Effector memory CD4-positive, alpha-beta T cell (primary cell): Measurements from ENCODE around the gene UBE3B.

Source experiments
- DNase-seq, 3 donors: peaks; one replicate each; pipeline ENCODE4 v3.0.0-alpha.2; 2020
- H3K27ac ChIP-seq: 2 replicates; pipeline ENCODE4 v1.7.0; 2013; ENCODE audit warnings: mild to moderate bottlenecking, low read length, moderate library complexity; ENCODE audit not compliant: insufficient read depth, poor library complexity, severe bottlenecking
- H3K27me3 ChIP-seq: replicated peaks from 2 replicates; pipeline ENCODE4 v1.7.0; 2013; ENCODE audit warnings: mild to moderate bottlenecking, low read length; ENCODE audit not compliant: insufficient read depth, control insufficient read depth, poor library complexity, severe bottlenecking
- H3K36me3 ChIP-seq: 2 replicates; pipeline ENCODE4 v1.7.0; 2013; ENCODE audit warnings: mild to moderate bottlenecking, low read length, moderate library complexity; ENCODE audit not compliant: control insufficient read depth, insufficient read depth
- H3K4me1 ChIP-seq: 2 replicates; pipeline ENCODE4 v1.7.0; 2013; ENCODE audit warnings: low read length, mild to moderate bottlenecking; ENCODE audit not compliant: control insufficient read depth, insufficient read depth, poor library complexity, severe bottlenecking
- H3K4me3 ChIP-seq: 2 replicates; pipeline ENCODE4 v1.7.0; 2013; ENCODE audit warnings: low read length, low read depth, mild to moderate bottlenecking; ENCODE audit not compliant: insufficient read depth, poor library complexity, severe bottlenecking
- H3K9me3 ChIP-seq: 2 replicates; pipeline ENCODE4 v1.7.0; 2013; ENCODE audit warnings: mild to moderate bottlenecking, low read length, moderate library complexity; ENCODE audit not compliant: control insufficient read depth

Gene UBE3B

DNA sequence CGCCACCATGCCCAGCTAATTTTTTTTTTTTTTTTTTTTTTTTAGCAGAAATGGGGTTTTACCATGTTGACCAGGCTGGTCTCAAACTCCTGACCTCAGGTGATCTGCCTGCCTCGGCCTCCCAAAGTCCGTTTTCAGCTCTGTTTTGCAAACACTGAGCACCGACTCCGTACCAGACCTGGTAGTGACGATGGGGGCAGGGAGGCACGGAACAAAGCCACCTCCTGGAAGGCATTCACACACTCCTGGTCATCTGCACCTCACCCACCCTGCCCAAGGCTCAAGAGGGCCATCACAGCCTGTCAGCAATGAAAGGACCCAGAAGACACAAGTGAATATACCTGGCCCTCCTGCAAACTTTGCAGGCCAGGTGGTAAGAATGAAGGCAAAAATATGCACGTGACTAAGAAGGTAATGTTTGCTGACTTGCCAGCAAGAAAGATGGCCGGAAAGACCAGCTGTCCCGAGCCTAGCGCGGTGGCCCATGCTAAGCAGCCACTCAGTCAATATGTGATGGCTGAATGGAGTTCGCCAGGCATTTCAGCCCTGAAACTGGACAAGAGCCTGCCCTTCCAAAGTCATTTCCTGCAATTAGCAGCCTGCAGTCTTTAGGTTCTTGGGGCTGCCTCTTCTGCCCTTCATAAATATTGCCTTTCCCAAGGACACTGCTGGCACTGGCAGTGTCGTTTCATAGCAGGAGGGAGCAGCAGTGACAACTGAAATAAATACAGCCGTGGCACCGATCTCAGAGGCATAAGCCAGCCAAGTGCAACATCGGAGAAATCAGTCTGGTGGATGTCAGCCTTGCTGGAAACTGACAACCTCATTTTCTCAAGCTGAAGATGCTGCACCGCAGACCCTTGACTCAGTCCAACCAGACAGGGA is 78.2 kb downstream of the UBE3B start:
- H3K9me3 ChIP-seq: no peaks in the 10 kb centered on the region
- DNase-seq: no peak
- no peak overlapping the region for H3K4me3 ChIP-seq
- no peaks in the 10 kb centered on the region for H3K36me3 ChIP-seq
- H3K4me1 ChIP-seq: no peaks in the 10 kb centered on the region
- H3K27ac ChIP-seq: no peak overlapping the region
- H3K27me3 ChIP-seq: no peaks in the 10 kb centered on the region

DNA sequence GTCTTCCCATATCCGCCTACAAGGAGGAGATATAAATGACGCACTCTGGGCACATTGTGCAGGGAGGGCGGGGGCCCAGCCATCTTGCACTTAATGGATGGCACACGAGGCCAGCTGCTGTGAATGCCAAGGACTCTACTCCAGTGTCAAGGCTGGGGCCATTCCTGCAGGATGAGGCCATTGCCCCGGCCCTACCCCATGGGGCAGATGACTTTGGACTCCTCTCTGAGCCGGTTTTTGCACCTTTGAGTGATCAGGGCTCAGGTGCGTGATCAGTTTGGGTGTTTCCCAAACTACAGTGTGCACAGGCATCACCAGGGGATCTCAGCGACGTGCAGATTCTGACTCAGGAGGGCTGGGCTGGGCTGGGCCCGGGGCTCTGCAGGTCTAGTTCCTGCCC is 79.8 kb downstream of the UBE3B start:
- no peaks in the 10 kb centered on the region for H3K4me1 ChIP-seq
- no peak overlapping the region for H3K4me3 ChIP-seq
- H3K36me3 ChIP-seq: no peaks in the 10 kb centered on the region
- H3K9me3 ChIP-seq: no peaks in the 10 kb centered on the region
- no peak overlapping the region for H3K27ac ChIP-seq
- no peaks in the 10 kb centered on the region for H3K27me3 ChIP-seq
- no peak for DNase-seq

DNA sequence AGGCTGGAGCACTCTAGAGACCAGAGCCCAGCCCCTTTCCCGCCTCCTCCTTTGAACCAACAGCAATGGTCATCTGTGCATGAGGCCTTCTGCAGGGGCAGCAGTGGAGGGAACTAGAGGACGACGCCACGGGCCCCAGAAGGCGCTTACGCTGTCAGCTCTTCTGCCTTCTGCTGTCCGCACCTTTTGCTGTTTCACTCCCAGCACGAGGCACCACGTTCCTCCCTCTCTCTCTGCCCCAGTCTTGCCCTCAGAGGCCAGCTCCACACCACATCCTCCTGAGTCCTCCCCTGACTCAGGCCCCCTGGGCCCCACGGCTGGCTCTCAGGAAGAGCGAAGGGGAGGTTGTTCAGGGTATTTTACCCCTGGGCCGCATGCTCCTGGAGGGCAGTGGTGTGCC is 80.4 kb downstream of the UBE3B start:
- Histone ChIP-seq H3K4me3 (no peak overlapping the region), H3K36me3 (no peaks in the 10 kb centered on the region), H3K9me3 (no peaks in the 10 kb centered on the region), H3K4me1 (no peaks in the 10 kb centered on the region), H3K27ac (no peak overlapping the region), H3K27me3 (no peaks in the 10 kb centered on the region)
- DNase-seq: no peak

- no peaks in the 10 kb centered on the region for H3K9me3 ChIP-seq
- no peak for DNase-seq
- H3K27ac ChIP-seq: no peak overlapping the region
- no peaks in the 10 kb centered on the region for H3K36me3 ChIP-seq
- no peaks in the 10 kb centered on the region for H3K27me3 ChIP-seq
- H3K4me3 ChIP-seq: no peak overlapping the region
- no peaks in the 10 kb centered on the region for H3K4me1 ChIP-seq
These were observed 81.2 kb downstream of the UBE3B start for GRCh38 chr12:109558374-109559199.

- Histone ChIP-seq H3K27ac (no peak overlapping the region), H3K36me3 (no peaks in the 10 kb centered on the region), H3K4me3 (no peak overlapping the region), H3K4me1 (no peaks in the 10 kb centered on the region), H3K9me3 (no peaks in the 10 kb centered on the region), H3K27me3 (no peaks in the 10 kb centered on the region)
- no peak for DNase-seq
These were observed 81.7 kb downstream of the UBE3B start for GRCh38 chr12:109559200-109559505.

DNA sequence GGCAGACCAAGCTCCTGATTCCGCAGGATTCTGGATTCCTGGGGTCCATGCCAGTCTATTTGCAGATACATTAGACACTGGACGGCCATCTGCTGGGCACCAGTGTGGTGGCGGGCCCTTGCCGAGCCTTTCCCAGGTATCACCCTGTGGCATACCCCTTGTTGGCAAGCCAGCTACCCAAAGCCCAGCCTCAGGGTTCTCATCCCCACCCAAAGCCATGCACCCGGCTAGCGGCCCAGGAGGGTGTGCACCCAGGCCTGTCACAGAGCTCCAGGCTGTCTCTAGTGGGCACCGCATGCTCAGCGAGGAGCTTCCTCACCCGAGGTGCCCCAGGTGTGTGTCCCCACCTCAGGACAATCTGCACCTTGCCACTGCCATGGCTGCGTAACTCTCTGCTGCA is 82.2 kb downstream of the UBE3B start:
- no peaks in the 10 kb centered on the region for H3K9me3 ChIP-seq
- no peak overlapping the region for H3K4me3 ChIP-seq
- H3K36me3 ChIP-seq: no peaks in the 10 kb centered on the region
- no peak overlapping the region for H3K27ac ChIP-seq
- H3K4me1 ChIP-seq: no peaks in the 10 kb centered on the region
- no peak for DNase-seq
- H3K27me3 ChIP-seq: no peaks in the 10 kb centered on the region

- no peak overlapping the region for H3K27ac ChIP-seq
- H3K9me3 ChIP-seq: no peaks in the 10 kb centered on the region
- H3K27me3 ChIP-seq: no peaks in the 10 kb centered on the region
- no peak for DNase-seq
- no peak overlapping the region for H3K4me3 ChIP-seq
- H3K4me1 ChIP-seq: no peaks in the 10 kb centered on the region
- peaks cover 4% of the 10 kb centered on the region for H3K36me3 ChIP-seq
These were observed 83.7 kb downstream of the UBE3B start for GRCh38 chr12:109560867-109561710.

DNA sequence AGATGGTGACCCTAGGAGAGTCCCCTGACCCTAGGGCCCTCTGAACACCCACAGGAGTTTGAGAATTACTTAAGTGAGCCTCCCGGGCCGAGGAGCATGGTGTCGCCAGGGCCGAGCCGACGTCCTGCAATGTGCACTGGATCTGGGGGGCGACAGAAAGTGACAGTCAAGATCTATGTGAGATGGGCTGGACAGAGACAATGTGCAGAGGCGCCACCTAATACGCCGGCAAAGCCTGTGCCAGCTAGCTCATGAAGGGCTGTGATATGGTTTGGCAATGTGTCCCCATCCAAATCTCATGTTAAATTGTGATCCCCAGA is 84.2 kb downstream of the UBE3B start:
- no peaks in the 10 kb centered on the region for H3K4me1 ChIP-seq
- H3K4me3 ChIP-seq: no peak overlapping the region
- DNase-seq: no peak
- H3K9me3 ChIP-seq: no peaks in the 10 kb centered on the region
- no peak overlapping the region for H3K27ac ChIP-seq
- no peaks in the 10 kb centered on the region for H3K27me3 ChIP-seq
- peaks cover 8% of the 10 kb centered on the region for H3K36me3 ChIP-seq

- H3K4me1 ChIP-seq: no peaks in the 10 kb centered on the region
- DNase-seq: no peak
- H3K27ac ChIP-seq: no peak overlapping the region
- peaks cover 15% of the 10 kb centered on the region for H3K36me3 ChIP-seq
- H3K9me3 ChIP-seq: no peaks in the 10 kb centered on the region
- no peaks in the 10 kb centered on the region for H3K27me3 ChIP-seq
- H3K4me3 ChIP-seq: no peak overlapping the region
These were observed 85.4 kb downstream of the UBE3B start for GRCh38 chr12:109562871-109563270.
